HG03196 (cell line): ENCODE data around the gene SEZ6L.
"Not testable (repeated sequence)": the region's sequence is repeated elsewhere in the genome, so short reads cannot be mapped to it uniquely, and the experiment has no call there.

Source experiments
- ATAC-seq: cut with Tn5 transposase; IDR thresholded peaks from one replicate; pipeline ENCODE4 v1.9.1; 2021; ENCODE audit not compliant: unreplicated experiment

SEZ6L gene

DNA sequence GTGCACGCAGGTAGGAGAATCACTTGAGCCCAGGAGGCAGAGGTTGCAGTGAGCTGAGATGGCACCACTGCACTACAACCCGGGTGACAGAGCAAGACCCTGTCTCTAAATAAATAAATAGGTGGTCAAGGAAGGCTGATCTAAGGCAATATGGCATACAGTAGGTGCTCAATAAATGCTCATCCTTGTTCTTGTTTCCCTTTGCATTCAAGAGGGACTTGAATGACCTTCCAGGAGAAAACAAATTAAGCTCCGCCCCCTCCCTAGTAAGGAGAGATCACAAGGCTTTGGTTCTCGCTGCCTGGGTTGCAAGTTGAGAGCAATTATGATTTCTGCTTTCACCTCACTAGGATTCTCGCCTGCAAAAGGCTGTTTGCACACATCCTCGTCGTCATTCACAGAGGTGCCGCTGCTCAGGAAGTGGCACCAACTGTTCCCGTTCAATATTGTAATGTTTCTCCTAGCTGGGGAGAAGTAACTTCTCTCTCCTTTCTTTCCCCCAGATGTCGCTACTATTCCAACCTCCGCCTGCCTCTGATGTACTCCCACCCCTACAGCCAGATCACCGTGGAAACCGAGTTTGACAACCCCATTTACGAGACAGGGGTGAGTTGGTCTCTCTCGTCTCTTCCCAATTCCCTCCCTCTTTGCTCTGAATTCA lies 208.0 kb downstream of the SEZ6L start:
- ATAC-seq, result no peak

DNA sequence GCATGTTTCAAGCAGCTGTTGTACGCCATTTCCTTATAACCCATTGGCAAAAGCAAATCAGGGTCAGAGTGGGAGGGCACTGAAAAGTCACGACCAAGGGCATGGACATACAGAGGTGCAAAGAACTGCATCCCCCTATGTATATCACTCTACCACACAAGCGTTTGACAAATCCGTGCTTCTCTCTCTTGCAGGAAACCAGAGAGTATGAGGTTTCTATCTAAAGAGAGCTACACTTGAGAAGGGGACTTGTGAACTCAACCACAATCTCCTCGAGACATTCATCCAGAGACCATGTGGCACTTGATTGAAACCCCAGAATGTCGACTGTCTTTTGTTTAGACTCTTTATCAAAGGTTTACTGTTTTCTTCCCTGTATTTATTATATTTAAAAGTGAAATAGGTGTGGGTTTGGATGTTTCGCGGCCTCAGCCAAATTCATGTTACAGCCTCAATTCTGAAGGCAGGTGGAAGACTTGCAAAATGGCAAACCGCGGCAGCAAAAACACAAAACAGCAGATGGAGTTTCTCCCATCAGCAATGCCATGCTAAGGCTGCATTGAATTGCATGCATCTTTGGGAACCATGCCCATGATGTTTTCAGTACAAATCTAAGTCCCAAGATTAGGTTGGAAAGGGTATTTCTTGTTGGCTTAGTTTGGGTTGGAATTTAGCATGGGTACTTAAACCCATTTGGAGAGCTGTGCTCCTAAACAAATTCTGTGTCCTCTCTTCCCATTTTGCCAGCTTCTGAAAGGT lies 211.0 kb downstream of the SEZ6L start:
- ATAC-seq, result no peak

GRCh38 chr22:26382782-26383181 lies 213.5 kb downstream of the SEZ6L start:
- ATAC-seq, result no peak

- ATAC-seq, result no peak
These were observed 214.8 kb downstream of the SEZ6L start for GRCh38 chr22:26383968-26384556.

DNA sequence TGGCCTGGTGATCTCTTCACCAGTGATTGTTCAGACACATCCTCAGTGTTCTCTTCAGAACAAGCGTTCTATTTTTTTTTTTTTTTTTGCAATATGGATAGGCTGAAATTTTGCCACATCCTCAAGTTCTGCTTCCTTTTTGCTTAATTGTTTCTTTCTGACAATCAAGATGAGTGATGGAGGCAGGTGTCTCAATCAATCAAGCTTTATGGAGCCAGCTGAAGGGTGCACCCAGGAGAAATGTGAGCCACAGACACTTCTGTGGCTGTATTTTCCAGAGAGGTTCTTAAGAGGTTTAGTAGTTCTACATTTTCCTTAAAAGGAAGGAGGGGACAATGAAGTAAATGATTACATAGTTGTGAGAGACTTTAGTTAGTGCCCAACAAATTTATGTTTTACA lies 215.9 kb downstream of the SEZ6L start:
- no peak for ATAC-seq

DNA sequence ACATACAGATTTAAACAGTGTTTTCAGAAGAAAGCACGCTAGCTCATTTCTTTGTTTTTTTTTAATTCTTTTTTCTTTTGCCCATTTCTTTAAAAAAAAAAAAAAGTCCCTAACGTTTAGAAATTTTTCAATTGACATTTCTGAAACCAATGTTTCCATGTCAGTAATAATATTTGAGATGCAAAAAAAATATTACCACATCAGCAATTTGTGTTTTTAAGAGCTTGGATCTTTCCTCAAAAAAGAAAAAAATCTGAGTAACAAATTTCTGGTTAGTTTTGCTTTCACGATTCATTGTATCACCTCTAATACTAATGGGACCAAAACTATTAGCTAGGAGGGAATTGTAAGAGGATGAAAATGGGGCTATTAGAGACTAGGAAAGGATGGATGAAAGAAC lies 219.9 kb downstream of the SEZ6L start:
- no peak for ATAC-seq

DNA sequence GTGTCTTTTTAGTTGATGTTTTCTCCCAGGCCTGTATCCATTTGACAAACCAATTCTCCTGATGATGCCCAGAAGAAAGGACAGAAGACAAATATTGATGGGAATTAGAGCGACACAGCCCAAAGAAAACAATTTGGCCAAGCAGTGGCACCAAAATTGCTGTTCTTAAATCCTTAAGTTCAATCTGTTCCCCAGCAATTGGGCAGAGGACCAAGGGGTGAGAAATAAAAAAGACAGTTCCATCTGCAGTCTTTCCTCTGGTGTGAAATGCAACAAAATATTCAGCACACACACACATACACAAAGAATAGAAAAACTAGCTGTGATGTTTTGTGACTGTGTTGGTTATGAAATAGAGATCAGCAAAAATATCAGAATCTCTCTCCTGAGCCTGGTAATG lies 221.8 kb downstream of the SEZ6L start:
- no peak for ATAC-seq

DNA sequence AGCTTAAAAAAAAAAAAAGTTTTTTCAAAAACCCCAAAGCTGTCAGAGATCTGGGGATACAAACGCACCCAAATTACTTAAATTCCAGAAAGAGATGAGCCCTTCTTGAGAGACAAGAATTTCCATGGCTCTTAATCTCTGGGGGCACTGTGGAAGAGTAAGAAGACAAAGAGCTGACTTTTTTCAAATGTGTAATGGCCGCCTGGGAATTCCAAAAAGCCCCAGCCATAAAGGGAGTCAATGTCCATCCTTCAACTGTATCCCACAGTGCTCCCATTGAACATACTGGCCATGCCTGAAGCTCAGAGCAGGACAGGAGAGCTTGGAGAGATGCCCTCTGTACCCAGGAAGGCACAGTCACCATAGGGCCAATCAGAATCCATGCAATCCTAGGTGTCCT lies 222.4 kb downstream of the SEZ6L start:
- no peak for ATAC-seq

DNA sequence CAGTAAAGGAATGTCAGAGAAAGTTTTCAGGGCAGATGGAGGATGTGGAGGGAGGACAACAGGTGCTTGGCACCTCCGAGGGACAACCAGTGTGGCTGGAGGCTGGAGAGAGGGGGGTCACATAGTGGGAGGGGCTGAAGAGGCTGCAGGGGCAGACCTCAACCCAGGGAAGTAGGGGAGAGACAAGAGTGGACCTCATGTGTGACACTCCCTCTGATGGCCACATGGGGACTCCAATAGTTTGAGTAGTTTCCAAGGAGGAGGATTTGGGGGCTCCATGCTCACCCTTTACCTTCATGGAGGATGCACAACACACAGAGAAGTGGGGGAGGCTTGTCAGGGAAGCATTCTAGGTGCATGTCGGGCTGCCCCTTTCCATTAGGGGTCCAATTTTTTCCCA lies 224.7 kb downstream of the SEZ6L start:
- ATAC-seq, result no peak

- no peak for ATAC-seq
These were observed 225.5 kb downstream of the SEZ6L start for GRCh38 chr22:26394777-26395176.

- no peak for ATAC-seq
These were observed 226.7 kb downstream of the SEZ6L start for GRCh38 chr22:26395926-26396325.

GRCh38 chr22:26398741-26399153 lies 229.5 kb downstream of the SEZ6L start:
- ATAC-seq, result no peak

- ATAC-seq, result no peak
These were observed 230.0 kb downstream of the SEZ6L start for GRCh38 chr22:26399289-26399688.

DNA sequence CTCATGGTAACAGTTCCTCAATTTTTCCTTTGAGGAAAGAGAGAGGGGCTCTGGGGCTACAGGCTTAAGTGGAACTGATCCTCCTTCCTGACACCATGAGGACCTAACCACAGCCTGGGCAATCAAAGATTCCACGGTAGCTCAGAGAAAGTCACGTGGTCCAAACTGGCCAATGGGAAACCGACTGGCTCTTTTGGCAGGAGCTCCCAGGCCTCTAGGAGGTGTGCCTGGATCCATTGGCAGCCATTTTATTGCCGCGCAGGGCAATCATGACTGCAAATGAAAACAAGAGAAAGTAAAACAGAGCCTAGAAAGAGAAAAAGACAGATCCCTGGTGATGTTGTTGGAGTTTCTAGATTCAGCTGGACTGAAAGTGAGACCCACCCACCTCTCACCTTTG lies 232.5 kb downstream of the SEZ6L start:
- ATAC-seq, result no peak

DNA sequence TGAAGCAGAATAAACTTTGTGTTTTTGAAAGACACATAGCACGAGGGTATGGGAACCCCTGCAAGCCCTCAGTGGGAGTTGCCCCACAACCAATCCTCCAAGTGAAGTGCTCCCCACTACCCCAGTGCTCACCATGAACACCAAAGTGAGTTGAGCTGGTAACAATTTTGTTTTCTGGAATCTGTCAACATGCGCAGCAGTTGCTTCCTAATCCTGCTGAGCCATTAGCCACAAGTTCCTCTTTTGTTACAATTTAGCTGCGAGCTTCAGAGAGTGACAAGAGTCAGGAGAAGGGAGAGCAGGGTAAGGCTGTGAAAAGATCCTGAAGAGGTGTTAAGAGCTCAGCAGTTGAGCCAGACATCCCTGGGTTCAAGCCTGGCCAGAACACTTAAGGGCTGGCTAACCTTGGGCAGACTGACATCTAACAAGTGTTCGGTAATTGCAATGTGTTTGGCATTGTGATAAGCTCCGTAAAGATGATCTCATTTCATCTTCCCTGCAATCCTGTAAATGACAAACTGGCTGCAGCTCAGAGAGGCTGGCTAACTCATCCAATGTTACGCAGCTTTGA lies 235.7 kb downstream of the SEZ6L start:
- ATAC-seq, result no peak

DNA sequence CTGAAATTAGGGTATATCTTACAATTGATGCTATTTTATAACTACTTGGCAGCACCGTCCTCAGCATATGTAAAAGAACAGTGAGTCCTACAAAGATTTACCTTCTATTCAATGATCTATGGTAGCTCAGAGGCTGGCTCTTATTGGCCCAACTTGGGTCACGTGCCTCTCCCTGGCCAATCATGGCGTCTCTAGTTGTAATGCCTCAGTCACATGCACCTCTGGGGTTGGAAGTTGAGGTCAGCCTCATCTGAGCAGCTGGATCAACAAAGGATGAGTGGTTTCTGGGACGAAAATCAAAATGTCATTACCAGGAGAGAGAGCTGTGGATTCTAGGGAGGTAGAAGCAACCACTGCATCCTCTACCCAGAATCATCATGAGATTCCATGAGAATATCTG lies 236.9 kb downstream of the SEZ6L start:
- no peak for ATAC-seq

- ATAC-seq, result not testable (repeated sequence)
These were observed 239.4 kb downstream of the SEZ6L start for GRCh38 chr22:26408562-26409220.

DNA sequence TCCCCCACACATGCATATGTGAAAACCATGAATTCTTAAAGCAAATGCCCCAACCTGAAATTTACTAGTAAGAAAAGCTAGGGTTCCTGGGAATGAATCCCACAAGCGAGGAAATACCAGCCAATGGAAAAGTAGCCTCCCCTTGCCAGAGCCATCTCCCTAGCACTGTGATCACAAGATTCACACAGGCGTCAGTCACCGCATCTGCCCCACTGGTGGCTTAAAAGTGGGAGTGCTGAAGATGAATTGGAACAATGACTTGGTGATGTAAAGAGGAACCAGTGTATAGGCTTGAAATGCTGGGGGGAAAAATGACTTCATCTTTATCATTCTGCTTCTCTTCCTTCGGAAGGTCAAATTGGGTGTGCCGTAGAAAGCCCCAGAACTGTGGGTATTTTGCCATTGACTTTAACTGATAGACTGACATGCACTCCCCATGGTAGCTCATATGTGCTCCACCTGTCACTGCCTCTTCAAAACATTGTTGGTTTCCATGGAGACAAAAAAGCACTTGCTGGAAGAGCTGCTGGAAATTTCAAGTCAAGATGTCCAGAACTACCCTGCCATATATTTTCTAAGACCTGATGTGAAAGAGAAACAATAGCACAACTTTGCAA lies 240.6 kb downstream of the SEZ6L start:
- ATAC-seq, result no peak

- no peak for ATAC-seq
These were observed 241.1 kb downstream of the SEZ6L start for GRCh38 chr22:26410386-26410785.

GRCh38 chr22:26414347-26414746 lies 245.1 kb downstream of the SEZ6L start:
- no peak for ATAC-seq

GRCh38 chr22:26416256-26416655 lies 247.0 kb downstream of the SEZ6L start:
- ATAC-seq, result no peak
